Vein endothelial cell (primary cell): ENCODE measurements around the gene PLAAT4. TPM values are rescaled to one million over a fixed set of nuclear protein-coding genes. Genes with fewer than 3 reads are reported as not detected.

ENCODE experiments used
- total RNA-seq: library from RNA; depleted of rRNA; stranded (reverse); fragments of >200 nt; gene quantifications from 2 replicates; pipeline ENCODE4 v1.2.3, GENCODE V29; 2012

Gene PLAAT4, protein sequence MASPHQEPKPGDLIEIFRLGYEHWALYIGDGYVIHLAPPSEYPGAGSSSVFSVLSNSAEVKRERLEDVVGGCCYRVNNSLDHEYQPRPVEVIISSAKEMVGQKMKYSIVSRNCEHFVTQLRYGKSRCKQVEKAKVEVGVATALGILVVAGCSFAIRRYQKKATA
- 0.96 and 1.6 TPM in 2 replicates for total RNA-seq

GRCh38 chr11:63536669-63537292 lies at the start of gene PLAAT4:
Gene PLAAT4 (plus strand): TSS chr11:63536808. CDS start chr11:63536869, 61 bp downstream.

GRCh38 chr11:63490551-63491239 lies 45.9 kb upstream of the PLAAT4 start, which contains the start of gene PLAAT5:
Gene PLAAT5 (minus strand): TSS chr11:63491167. CDS start chr11:63491034, 133 bp downstream.

GRCh38 chr11:63505857-63506528 lies 30.6 kb upstream of the PLAAT4 start, which contains the start of gene LGALS12:
Gene LGALS12 (plus strand): TSS chr11:63506084. CDS start chr11:63506459, 375 bp downstream.

DNA sequence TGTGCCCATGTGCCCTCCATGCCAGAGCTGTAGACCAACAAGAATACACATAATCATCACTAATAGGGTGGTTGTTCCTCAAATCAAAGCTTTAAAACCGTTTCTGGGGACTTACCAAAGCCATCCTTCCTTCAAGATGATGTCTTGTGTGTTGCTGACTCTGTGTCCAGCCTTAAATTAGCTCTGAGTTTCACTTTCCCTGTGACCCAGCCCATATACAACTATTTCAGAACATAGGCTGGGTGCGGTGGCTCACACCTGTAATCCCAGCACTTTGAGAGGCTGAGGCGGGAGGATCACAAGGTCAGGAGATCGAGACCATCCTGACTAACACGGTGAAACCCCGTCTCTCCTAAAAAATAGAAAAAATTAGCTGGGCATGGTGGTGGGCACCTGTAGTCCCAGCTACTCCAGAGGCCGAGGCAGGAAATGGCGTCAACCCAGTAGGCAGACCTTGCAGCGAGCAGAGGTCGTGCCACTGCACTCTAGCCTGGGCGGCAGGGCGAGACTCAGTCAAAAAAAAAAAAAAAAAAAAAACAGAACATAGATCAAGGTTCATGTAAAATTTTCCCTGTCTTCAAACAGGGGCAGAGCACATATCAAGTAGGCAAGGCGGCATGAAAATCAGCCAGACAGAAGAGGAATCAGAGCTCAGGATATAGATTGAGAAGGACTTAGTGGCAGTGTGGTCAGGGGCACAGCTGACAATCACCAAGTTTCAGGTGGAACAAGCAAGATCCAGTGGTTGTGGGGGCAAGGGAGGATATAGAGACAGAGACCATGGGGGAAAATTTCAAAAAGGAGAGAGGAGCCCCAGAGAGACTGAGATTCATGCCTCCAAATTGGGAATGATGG lies 26.8 kb downstream of the PLAAT4 start, which contains the start of gene PLAAT2:
Gene PLAAT2 (minus strand): TSS at position 179 of the 855 bp plus-strand sequence. CDS start 55 bp downstream, at position 124.

Other genes with a start within 250 kb of the PLAAT4 start
- gene SLC22A9, start 167.0 kb upstream of the PLAAT4 start, total RNA-seq, result not detected in 2 replicates
- not detected in 2 replicates for gene PLAAT5, start 45.6 kb upstream of the PLAAT4 start, total RNA-seq
- not detected in 2 replicates for gene LGALS12, start 30.7 kb upstream of the PLAAT4 start, total RNA-seq
- gene PLAAT2, start 26.6 kb downstream of the PLAAT4 start, total RNA-seq, result not detected in 2 replicates
- 26.1 and 43.1 TPM in 2 replicates for gene PLAAT3, start 77.6 kb downstream of the PLAAT4 start, total RNA-seq
- gene ATL3, start 134.6 kb downstream of the PLAAT4 start, total RNA-seq, result 143 and 174 TPM in 2 replicates
- gene RTN3, start 144.7 kb downstream of the PLAAT4 start, total RNA-seq, result 87.1 and 102 TPM in 2 replicates
- 24.7 and 25.2 TPM in 2 replicates for gene ZFTA, start 232.0 kb downstream of the PLAAT4 start, total RNA-seq